Chondrocyte (in vitro differentiated cells): ENCODE measurements around the gene PDIA3. TPM values are rescaled to one million over a fixed set of nuclear protein-coding genes. Genes with fewer than 3 reads are reported as not detected.
"Not testable (repeated sequence)": the region's sequence is repeated elsewhere in the genome, so short reads cannot be mapped to it uniquely, and the experiment has no call there.

Experiments
- DNase-seq: peaks from one replicate; pipeline ENCODE4 v3.0.0; 2021; ENCODE audit warnings: mixed read lengths, low spot score
- H3K27ac Mint-ChIP-seq: one replicate; pipeline ENCODE4 v1.8.0; 2021; ENCODE audit warnings: mild to moderate bottlenecking, moderate library complexity, mixed read lengths; ENCODE audit not compliant: unreplicated experiment
- H3K27me3 Mint-ChIP-seq: 2 replicates; pipeline ENCODE4 v1.8.0; 2021; ENCODE audit warnings: low read depth, mixed read lengths
- H3K36me3 Mint-ChIP-seq: 2 replicates; pipeline ENCODE4 v1.8.0; 2021; ENCODE audit warnings: low read depth, mixed read lengths
- H3K4me1 Mint-ChIP-seq: 2 replicates; pipeline ENCODE4 v1.8.0; 2021; ENCODE audit warnings: low read depth, mild to moderate bottlenecking, mixed read lengths
- H3K4me3 Mint-ChIP-seq: one replicate; pipeline ENCODE4 v1.8.0; 2021; ENCODE audit warnings: mild to moderate bottlenecking, moderate library complexity, mixed read lengths; ENCODE audit not compliant: unreplicated experiment
- H3K9me3 Mint-ChIP-seq: 2 replicates; pipeline ENCODE4 v1.8.0; 2021; ENCODE audit warnings: low read depth, mixed read lengths
- total RNA-seq: library from RNA; stranded (reverse); gene quantifications from 3 replicates; pipeline ENCODE4 v1.2.1, GENCODE V29; 2021
- TF ChIP-seq, protein P1 (sequence below): fragments of 200-600 bp; sonication (generic); IDR thresholded peaks from 2 replicates; pipeline ENCODE4 v1.5.0; 2021; ENCODE audit warnings: antibody characterized with exemption, mild to moderate bottlenecking, moderate library complexity

PDIA3 gene
- total RNA-seq, 1 donor from 2014 or later: 532 TPM

GRCh38 chr15:43735416-43735815 lies 10.8 kb upstream of the PDIA3 start:
- H3K36me3 Mint-ChIP-seq: peaks cover 5% of the 10 kb centered on the region
- no peak for DNase-seq
- no peak overlapping the region for H3K4me3 Mint-ChIP-seq
- no peak overlapping the region for H3K27ac Mint-ChIP-seq
- TF ChIP-seq, protein P1, sequence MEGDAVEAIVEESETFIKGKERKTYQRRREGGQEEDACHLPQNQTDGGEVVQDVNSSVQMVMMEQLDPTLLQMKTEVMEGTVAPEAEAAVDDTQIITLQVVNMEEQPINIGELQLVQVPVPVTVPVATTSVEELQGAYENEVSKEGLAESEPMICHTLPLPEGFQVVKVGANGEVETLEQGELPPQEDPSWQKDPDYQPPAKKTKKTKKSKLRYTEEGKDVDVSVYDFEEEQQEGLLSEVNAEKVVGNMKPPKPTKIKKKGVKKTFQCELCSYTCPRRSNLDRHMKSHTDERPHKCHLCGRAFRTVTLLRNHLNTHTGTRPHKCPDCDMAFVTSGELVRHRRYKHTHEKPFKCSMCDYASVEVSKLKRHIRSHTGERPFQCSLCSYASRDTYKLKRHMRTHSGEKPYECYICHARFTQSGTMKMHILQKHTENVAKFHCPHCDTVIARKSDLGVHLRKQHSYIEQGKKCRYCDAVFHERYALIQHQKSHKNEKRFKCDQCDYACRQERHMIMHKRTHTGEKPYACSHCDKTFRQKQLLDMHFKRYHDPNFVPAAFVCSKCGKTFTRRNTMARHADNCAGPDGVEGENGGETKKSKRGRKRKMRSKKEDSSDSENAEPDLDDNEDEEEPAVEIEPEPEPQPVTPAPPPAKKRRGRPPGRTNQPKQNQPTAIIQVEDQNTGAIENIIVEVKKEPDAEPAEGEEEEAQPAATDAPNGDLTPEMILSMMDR: no peak
- H3K4me1 Mint-ChIP-seq: peaks cover 11% of the 10 kb centered on the region
- H3K9me3 Mint-ChIP-seq: peaks cover 4% of the 10 kb centered on the region
- H3K27me3 Mint-ChIP-seq: peaks cover 4% of the 10 kb centered on the region

DNA sequence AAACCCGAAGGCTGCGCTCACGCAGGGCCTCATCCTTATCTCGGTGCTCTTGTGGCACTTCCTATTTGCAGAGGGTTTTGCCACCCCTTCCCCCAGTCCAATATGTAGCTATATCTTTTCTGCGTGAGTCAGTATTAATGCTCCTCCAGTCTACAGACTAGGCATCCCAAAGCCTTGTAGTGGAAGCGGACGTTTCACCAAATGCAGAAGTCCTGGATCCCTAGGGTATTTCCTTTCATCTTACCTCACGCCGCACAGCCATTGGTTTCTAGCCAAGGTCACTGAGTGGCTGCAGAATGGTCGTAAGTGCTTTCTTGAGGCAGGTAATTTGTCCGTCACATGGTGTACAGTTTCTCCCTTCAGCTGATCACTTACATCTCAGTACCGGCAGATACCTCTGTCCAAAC lies 668 bp downstream of the PDIA3 start:
- not testable (repeated sequence) for H3K9me3 Mint-ChIP-seq, H3K36me3 Mint-ChIP-seq, DNase-seq, H3K27me3 Mint-ChIP-seq
- H3K27ac Mint-ChIP-seq: peak overlapping the region; percentile 99
- peaks cover 34% of the 10 kb centered on the region for H3K4me1 Mint-ChIP-seq
- peak overlapping the region; percentile 90 for H3K4me3 Mint-ChIP-seq

DNA sequence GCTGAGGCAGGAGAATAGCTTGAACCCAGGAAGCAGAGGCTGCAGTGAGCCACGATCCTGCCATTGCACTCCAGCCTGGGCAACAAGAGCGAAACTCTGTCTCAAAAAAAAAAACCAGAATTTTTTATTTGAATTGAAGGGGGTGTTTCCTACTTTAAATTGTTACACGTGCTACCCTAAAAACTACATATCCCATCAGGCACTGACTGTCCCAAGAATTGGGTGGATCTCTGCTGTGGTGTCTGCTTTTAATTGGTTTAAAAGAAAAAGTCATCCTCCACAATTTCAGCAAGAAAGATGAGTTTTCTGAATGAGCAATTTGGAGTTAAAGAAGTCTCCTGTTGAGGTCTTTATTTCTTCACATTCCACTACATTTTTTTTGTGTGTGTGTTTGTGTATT lies 2.1 kb downstream of the PDIA3 start:
- Mint-ChIP-seq H3K4me1 (peaks cover 38% of the 10 kb centered on the region), H3K27me3 (no peaks in the 10 kb centered on the region), H3K4me3 (peak overlapping the region; percentile 90), H3K9me3 (no peaks in the 10 kb centered on the region), H3K36me3 (peaks cover 3% of the 10 kb centered on the region), H3K27ac (peak overlapping the region; percentile 66)
- no peak for DNase-seq
- TF ChIP-seq, protein P1: no peak

- Mint-ChIP-seq H3K9me3 (no peaks in the 10 kb centered on the region), H3K4me3 (no peak overlapping the region), H3K4me1 (peaks cover 38% of the 10 kb centered on the region), H3K27ac (peak overlapping the region; percentile 17), H3K36me3 (peaks cover 6% of the 10 kb centered on the region), H3K27me3 (no peaks in the 10 kb centered on the region)
- no peak for DNase-seq
- TF ChIP-seq, protein P1: no peak
These were observed 3.6 kb downstream of the PDIA3 start for GRCh38 chr15:43749690-43750345.

DNA sequence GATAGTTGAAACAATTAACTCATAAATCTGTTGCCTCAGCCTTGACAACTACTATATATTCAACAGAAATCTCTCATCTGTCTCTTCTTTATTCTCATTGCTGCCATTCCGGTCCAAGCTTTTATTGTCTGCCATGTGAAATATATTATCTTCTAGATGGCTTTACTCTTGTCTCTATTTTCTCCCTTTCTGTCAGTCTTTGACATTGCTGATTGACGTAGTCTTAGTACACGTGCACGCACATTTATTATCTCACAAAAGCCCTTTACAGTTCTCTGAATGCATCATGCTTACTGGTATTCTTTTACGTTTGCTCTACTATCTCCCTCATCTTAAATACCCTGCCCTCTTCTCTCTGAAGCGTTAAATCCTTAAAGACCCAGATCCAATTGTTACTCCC lies 5.6 kb downstream of the PDIA3 start:
- Mint-ChIP-seq H3K27ac (no peak overlapping the region), H3K36me3 (peaks cover 7% of the 10 kb centered on the region), H3K4me1 (peaks cover 33% of the 10 kb centered on the region), H3K4me3 (no peak overlapping the region), H3K27me3 (no peaks in the 10 kb centered on the region), H3K9me3 (no peaks in the 10 kb centered on the region)
- DNase-seq: no peak
- TF ChIP-seq, protein P1: no peak

GRCh38 chr15:43762824-43763223 lies 16.6 kb downstream of the PDIA3 start:
- peak overlapping the region; percentile 65 for H3K27ac Mint-ChIP-seq
- no peaks in the 10 kb centered on the region for H3K27me3 Mint-ChIP-seq
- H3K36me3 Mint-ChIP-seq: peaks cover 21% of the 10 kb centered on the region
- DNase-seq: no peak
- TF ChIP-seq, protein P1: no peak
- H3K4me3 Mint-ChIP-seq: no peak overlapping the region
- H3K4me1 Mint-ChIP-seq: peaks cover 23% of the 10 kb centered on the region
- H3K9me3 Mint-ChIP-seq: no peaks in the 10 kb centered on the region
